GM18526 (cell line): ENCODE results near the gene LRRN2.

Source experiments
- POLR2A ChIP-seq: IDR thresholded peaks from 3 replicates; pipeline ENCODE4 v1.6.1; 2011; ENCODE audit not compliant: insufficient read length; ENCODE audit errors: extremely low read depth

LRRN2 gene

DNA sequence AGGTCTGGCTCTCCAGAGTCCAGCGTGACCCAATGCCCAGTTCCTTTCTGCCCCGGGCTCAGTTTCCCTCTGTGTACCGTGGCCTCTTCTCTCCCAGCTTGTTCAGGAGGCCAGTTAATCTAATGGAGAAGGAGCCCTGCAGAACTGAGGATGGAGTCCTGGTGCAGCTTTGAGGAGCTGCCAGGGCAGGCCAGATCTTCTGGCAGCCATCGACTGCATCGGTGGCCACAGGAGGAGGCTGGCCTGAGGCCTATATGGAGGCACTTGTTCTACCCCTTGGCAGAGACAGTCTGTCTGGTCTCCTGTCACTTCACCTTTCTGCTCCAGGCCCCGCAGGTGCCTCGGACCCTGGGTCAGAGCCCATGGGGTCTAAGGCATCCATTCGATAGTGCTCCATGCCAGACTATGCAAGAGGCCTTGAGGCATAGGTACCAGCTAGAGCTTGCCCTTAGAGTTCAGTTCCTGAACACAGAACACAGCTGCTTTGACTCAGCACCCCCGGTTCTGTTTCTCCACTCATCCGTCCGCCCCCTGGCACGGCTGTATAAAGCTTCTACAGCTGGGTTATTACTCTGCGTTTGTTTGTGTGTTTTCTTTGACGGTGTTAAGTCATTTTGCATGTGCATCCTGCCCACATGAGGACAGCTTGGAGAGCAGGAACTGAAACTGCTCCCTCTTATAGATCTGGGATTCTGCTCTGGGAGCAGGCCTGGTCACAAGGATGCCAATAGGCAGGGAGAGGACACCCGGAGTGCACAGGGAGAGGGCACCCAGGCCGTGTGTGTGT, 18.5 kb upstream of the LRRN2 start:
- TF ChIP-seq POLR2A: no peak

GRCh38 chr1:204703268-204703664, 17.7 kb upstream of the LRRN2 start:
- TF ChIP-seq POLR2A: no peak

DNA sequence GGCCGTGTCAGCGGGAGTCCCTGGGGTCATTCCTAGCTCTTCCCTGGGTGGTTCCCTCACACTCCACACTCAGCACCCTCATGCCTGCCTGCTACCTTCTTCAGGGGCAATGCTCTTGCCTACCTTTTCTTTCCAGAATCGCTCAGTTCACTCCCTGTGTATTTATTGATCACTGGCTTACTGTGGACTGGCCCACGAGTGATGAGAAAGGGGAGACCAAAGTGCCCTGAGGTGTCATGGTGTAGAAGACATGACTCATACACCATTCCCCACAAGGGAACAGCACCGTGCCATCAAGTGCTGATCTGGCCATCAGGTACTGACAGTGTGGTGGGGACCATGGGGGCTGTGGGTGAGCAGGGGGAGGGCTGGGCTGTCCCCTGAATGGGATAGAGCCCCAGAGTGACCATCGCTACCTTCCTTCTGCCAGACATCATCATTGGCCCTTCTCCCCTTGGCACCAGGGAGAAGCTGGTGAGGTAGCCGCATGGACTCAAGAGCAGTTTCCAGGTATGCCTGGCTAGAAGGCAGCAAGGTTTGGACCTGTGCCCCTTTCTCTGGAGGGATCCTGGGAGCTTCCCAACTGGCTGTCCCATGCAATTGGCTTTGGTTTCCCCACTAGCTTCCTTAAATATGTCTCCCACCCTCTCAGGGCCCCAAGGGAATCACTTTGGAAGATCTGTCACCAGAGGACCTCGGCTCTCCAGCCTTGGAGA, 17.2 kb upstream of the LRRN2 start:
- no peak for TF ChIP-seq POLR2A

GRCh38 chr1:204701229-204701628, 15.7 kb upstream of the LRRN2 start:
- TF ChIP-seq POLR2A: no peak

GRCh38 chr1:204697893-204698292, 12.4 kb upstream of the LRRN2 start:
- no peak for TF ChIP-seq POLR2A

DNA sequence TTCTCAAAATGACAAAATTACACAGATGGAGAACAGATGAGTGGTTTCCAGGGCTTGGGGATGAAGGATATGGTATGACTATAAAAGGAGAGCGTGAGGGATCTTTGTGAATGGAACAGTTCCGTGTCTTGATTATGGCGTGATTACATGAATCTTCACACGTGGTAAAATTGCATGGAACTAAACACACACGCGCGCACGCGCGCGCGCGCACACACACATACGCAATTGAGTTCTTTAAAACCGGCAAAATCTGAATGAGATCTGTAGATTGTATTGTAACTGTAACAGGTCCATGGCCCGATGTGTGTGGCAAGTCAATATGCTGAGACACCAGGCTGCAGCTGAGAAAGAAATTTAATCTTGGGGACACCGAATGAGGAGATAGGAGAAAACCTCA, 11.1 kb upstream of the LRRN2 start:
- no peak for TF ChIP-seq POLR2A

DNA sequence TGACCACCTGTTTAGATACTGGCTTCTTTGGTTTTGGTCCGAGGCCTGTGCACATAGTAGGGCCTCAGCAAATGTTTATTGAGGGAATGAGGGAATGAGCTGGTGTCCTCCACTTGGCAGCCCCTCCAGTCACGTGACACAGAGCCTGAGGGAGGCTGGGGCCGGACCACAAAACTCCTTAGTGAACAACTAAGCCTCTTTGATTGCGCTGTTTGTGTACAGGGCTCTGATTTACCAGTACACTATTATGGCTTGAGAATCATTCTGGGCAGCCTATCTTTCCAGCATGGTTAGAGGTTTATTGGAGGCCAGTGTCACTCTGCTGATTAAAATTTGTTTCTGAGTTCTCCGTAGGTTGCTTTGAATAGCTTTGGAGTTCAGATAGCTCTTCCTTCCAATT, 10.2 kb upstream of the LRRN2 start:
- no peak for TF ChIP-seq POLR2A

DNA sequence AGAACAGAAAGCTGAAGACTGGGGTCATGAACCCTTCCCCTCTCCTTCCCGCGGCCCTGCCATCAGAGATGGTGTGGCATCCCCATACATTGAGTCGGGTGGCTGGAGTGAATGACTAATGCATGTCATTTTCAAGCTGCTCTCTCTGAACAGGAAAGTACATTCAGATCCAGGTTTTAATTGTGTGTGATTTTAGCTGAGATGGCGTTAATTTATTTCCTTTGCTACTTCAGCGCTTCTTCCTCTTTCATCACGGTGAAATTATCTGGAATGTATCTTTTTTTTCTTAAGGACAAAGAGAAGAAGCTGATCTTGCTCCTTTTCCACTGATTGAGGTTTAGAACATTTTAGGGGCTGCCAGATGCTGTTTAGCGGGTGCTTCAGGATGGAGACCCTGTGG, 8.6 kb upstream of the LRRN2 start:
- no peak for TF ChIP-seq POLR2A

- TF ChIP-seq POLR2A: no peak
These were observed 7.4 kb upstream of the LRRN2 start for GRCh38 chr1:204692841-204693356.

- no peak for TF ChIP-seq POLR2A
These were observed 6.8 kb upstream of the LRRN2 start for GRCh38 chr1:204692325-204692840.

- no peak for TF ChIP-seq POLR2A
These were observed 3.2 kb upstream of the LRRN2 start for GRCh38 chr1:204688776-204689175.

DNA sequence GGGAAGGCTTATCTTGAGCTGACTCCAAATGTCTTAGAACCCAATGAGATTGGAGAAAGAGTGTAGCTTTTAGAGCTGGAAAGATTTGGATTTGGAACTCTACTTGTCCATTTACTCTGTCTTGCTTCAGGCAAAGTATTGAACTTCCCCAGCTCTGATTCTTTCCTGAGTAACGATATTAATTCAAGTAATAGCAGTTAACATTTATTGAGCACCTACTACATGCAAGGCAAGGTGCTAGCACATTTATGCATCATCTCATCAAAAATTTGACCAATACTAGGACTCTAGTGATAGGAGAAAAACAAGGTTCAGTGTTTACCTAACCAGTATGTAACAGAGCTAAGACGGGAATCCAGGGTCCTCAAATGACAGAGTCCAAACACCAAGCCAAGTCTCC, 2.5 kb upstream of the LRRN2 start:
- no peak for TF ChIP-seq POLR2A

DNA sequence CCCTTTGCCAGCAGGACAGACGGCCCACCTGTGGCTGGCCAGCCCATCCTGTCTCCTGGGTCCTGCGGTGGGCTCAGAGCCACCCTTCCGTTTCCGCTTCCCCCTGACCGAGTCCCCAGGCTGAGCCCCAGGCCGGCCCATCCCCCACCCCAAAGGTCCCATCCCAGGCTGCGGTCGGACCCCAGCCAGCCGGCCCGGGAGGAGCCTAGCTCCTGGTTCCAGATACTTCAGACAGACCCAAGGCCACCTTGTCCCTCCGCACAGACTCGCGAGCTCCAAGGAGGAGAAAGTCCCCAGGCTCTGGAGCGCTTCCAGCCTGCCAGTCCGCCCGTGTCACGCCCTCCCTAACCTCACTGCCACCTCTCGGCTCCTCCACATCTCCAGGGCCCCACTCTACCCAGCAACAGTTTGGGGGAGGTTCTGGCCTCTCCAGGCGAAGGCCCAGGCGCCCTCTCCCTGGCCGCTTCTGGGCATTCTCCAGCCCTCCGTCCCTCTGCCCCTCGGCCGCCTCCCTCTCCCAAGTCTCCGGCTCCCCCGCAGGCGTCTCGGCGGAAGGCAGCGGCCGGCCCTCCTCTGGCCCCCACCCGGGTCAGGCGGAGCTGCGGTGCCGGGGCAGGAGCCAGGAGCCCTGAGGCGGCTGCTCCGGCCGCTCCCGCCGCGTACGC, 835 bp downstream of the LRRN2 start:
- no peak for TF ChIP-seq POLR2A

- no peak for TF ChIP-seq POLR2A
These were observed 1.4 kb downstream of the LRRN2 start for GRCh38 chr1:204684206-204684570.

DNA sequence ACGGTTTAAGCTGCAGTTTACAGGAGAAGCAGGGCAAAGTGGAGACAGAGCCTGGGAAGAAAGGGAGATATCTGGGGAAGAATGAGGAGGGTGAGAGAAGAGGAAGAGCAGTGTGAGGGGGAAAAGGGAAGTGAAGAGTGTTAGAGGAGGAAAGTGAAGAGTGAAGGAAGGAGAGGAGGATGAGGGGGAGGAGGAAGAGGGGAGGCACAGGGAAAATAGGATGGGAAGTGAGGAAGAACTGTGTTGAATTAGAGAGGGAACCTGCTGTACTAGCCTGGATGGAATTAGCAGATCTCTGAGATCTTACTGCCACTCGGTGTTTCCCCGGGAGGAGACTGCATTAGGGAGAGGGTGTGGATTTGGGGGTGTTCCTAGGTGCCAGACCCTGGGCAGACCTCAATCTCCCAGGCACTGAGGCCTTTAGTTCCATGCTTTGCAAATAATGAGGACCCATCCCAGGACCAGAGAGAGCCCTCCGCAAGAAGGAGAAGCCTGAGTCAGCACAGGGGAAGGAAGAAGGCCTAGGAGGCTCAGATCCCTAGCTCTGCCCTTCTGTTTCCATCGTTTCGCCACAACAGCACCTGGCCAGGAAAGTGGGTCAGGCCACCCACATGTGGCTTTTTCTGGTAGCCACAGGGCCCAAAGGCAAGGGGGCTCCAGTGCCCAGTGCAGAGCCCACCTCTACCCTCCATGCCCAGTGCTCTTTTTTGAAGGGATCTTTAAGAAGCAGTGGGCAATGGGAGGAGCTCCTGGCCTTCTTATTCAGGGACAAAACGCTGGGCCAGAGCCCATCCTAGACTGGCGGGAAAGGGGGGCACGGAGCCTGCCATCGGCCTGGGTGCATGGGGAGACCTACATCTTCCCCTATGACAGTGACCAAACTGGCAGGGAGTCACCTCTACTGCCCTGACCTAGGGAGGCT, 2.0 kb downstream of the LRRN2 start:
- TF ChIP-seq POLR2A: no peak
